HTERT RPE-1 (cell line): ENCODE data around the gene CEND1.

Experiments used
- in situ Hi-C: fragments of 300-500 bp; cut with MboI; formaldehyde crosslinking; loops from 4 replicates; pipeline ENCODE4 v1.14.3; 2020; ENCODE audit warnings: low sequenced_read_pairs

CEND1 gene

GRCh38 chr11:827897-828192 lies 38.0 kb upstream of the CEND1 start, which contains the start of gene CRACR2B:
CRACR2B (plus strand) TSS chr11:827919; CDS start chr11:828608, 689 bp downstream.
- in situ Hi-C loops = no loop called here

- in situ Hi-C loops = no loop called here
Observed at GRCh38 chr11:827146-827896, 37.4 kb upstream of the CEND1 start.

GRCh38 chr11:826836-827145 lies 36.9 kb upstream of the CEND1 start:
- in situ Hi-C loops = no loop called here

- in situ Hi-C loops = no loop called here
Observed at GRCh38 chr11:826227-826621, 36.3 kb upstream of the CEND1 start.

GRCh38 chr11:825366-826226 lies 35.7 kb upstream of the CEND1 start:
- in situ Hi-C loops = no loop called here

GRCh38 chr11:824942-825341 lies 35.1 kb upstream of the CEND1 start:
- in situ Hi-C loops = no loop called here

- in situ Hi-C loops = no loop called here
Observed at GRCh38 chr11:824292-824880, 34.5 kb upstream of the CEND1 start.

- in situ Hi-C loops = no loop called here
Observed at GRCh38 chr11:823441-824291, 33.8 kb upstream of the CEND1 start.

GRCh38 chr11:821512-822371 lies 31.9 kb upstream of the CEND1 start:
- in situ Hi-C loops = no loop called here

- in situ Hi-C loops = no loop called here
Observed at GRCh38 chr11:820655-821511, 31.0 kb upstream of the CEND1 start.

- in situ Hi-C loops = no loop called here
Observed at GRCh38 chr11:819943-820649, 30.2 kb upstream of the CEND1 start.

- in situ Hi-C loops = no loop called here
Observed at GRCh38 chr11:819129-819931, 29.4 kb upstream of the CEND1 start.

GRCh38 chr11:818396-819128 lies 28.7 kb upstream of the CEND1 start, which contains the start of gene PNPLA2:
PNPLA2 (plus strand) TSS chr11:818914; CDS start chr11:819719, 805 bp downstream.
- in situ Hi-C loops = no loop called here

GRCh38 chr11:816433-816779 lies 26.5 kb upstream of the CEND1 start:
- in situ Hi-C loops = no loop called here

- in situ Hi-C loops = no loop called here
Observed at GRCh38 chr11:815675-816432, 26.0 kb upstream of the CEND1 start.

GRCh38 chr11:813456-814096 lies 23.7 kb upstream of the CEND1 start:
- in situ Hi-C loops = no loop called here
